K562 (cell line): ENCODE results near the gene ANO10. TPM values are rescaled to one million over a fixed set of nuclear protein-coding genes. Genes with fewer than 3 reads are reported as not detected.
A peak's percentile ranks its signal among the peaks of the same experiment; 100 is the strongest.

Experiments
- ATF2 ChIP-seq: sonication (generic); formaldehyde crosslinking; IDR thresholded peaks from 2 replicates; pipeline ENCODE4 v1.8.1; 2022; ENCODE audit warnings: missing genetic modification reagents
- BRD9 ChIP-seq: fragments of 450-650 bp; IDR thresholded peaks from 2 replicates; pipeline ENCODE4 v1.6.1; 2018; ENCODE audit warnings: low read depth; ENCODE audit not compliant: partially characterized antibody
- CBX2 ChIP-seq: fragments of 200-600 bp; sonication (generic); IDR thresholded peaks from one replicate; pipeline ENCODE4 v1.6.1; 2012; ENCODE audit warnings: mild to moderate bottlenecking, low read length, inconsistent platforms; ENCODE audit not compliant: insufficient read depth, poor library complexity, severe bottlenecking
- CCNT2 ChIP-seq: IDR thresholded peaks from 2 replicates; pipeline ENCODE4 v1.6.1; 2011; ENCODE audit warnings: borderline replicate concordance, low read depth, mild to moderate bottlenecking, moderate library complexity, mixed read lengths, low read length; ENCODE audit not compliant: insufficient read length; ENCODE audit errors: extremely low read depth
- CXXC5 ChIP-seq: fragments of 250-450 bp; sonication (Bioruptor Pico); IDR thresholded peaks from 2 replicates; pipeline ENCODE4 v1.8.0; 2022; ENCODE audit warnings: inconsistent platforms, mild to moderate bottlenecking, moderate library complexity
- ETV5 ChIP-seq: sonication (generic); formaldehyde crosslinking; IDR thresholded peaks from 2 replicates; pipeline ENCODE4 v1.4.0; 2020; ENCODE audit warnings: low read depth, mild to moderate bottlenecking, missing genetic modification reagents
- FOXM1 ChIP-seq, 2 experiments: fragments of 450-650 bp in 1 of 2; sonication (generic) in 1 of 2; formaldehyde crosslinking in 1 of 2; IDR thresholded peaks; 2 replicates each; pipeline versions ENCODE4 v1.6.1 to v1.9.0; 2017 to 2022; ENCODE audit warnings: low read depth in 2 of 2, mild to moderate bottlenecking in 2 of 2, missing genetic modification reagents in 1 of 2, moderate library complexity in 1 of 2
- HMGN3 ChIP-seq: IDR thresholded peaks from 2 replicates; pipeline ENCODE4 v1.6.1; 2011; ENCODE audit warnings: borderline replicate concordance, low read depth, mild to moderate bottlenecking, mixed read lengths, low read length; ENCODE audit not compliant: insufficient read length; ENCODE audit errors: extremely low read depth
- JUNB ChIP-seq: fragments of 450-650 bp; formaldehyde crosslinking; conservative IDR thresholded peaks from 2 replicates; pipeline ENCODE4 v1.4.0; 2020; ENCODE audit warnings: mild to moderate bottlenecking
- PYGO2 ChIP-seq: fragments of 450-650 bp; IDR thresholded peaks from 2 replicates; pipeline ENCODE4 v1.6.1; 2016; ENCODE audit warnings: mild to moderate bottlenecking, missing genetic modification characterization, moderate library complexity, missing compliant biosample characterization
- RHOXF2B ChIP-seq: fragments of 250-450 bp; sonication (Bioruptor Pico); conservative IDR thresholded peaks from 2 replicates; pipeline ENCODE4 v1.5.1; 2021
- SMAD2 ChIP-seq: fragments of 150-350 bp; IDR thresholded peaks from 2 replicates; pipeline ENCODE4 v1.6.1; 2014; ENCODE audit warnings: low read depth, mild to moderate bottlenecking, low read length
- YY1 ChIP-seq, 3 experiments: IDR thresholded peaks; 2 replicates each; pipeline ENCODE4 v1.6.1; 2011; ENCODE audit warnings: low read length in 2 of 3, mild to moderate bottlenecking in 2 of 3, moderate library complexity in 2 of 3, borderline replicate concordance in 1 of 3, control low read depth in 1 of 3, low read depth in 1 of 3; ENCODE audit not compliant: insufficient read depth in 3 of 3, insufficient replicate concordance in 2 of 3, control insufficient read depth in 1 of 3, insufficient read length in 1 of 3; ENCODE audit errors: extremely low read depth in 1 of 3
- ZBTB43 ChIP-seq: sonication (generic); formaldehyde crosslinking; IDR thresholded peaks from 2 replicates; pipeline ENCODE4 v1.8.0; 2023; ENCODE audit warnings: mild to moderate bottlenecking, missing genetic modification reagents
- ZNF444 ChIP-seq: fragments of 250-450 bp; sonication (Bioruptor Pico); IDR thresholded peaks from 2 replicates; pipeline ENCODE4 v1.4.0; 2020; ENCODE audit warnings: mild to moderate bottlenecking, moderate library complexity
- polyA plus RNA-seq, 8 experiments: library from polyadenylated mRNA; depleted of rRNA in 4 of 8; stranded (reverse) in 5 of 8; unstranded in 3 of 8; fragments of >200 nt; fragmentation: Nextera tagmentation in 2 of 8; fragmentation: Illumina TruSeq in 1 of 8; extraction: Ambion mirVana in 2 of 8; extraction: Trizol in 1 of 8; gene quantifications; 2 replicates each; pipeline versions ENCODE4 v1.2.1 to v1.2.3, GENCODE V29; 2011 to 2014; ENCODE audit warnings: inconsistent platforms in 1 of 8, missing spikeins in 1 of 8
- total RNA-seq, 7 experiments: library from RNA; depleted of rRNA in 6 of 7; stranded (reverse); fragments of >200 nt in 6 of 7; fragmentation: Illumina TruSeq in 2 of 7; extraction: Trizol in 2 of 7; gene quantifications; 2 replicates each; pipeline versions ENCODE4 v1.2.1 to v1.2.3, GENCODE V29; 2011 to 2021; ENCODE audit warnings: low replicate concordance in 1 of 7
- TF ChIP-seq, protein P1 (sequence below), 2 experiments: fragments of 450-650 bp; conservative IDR thresholded peaks; 2 replicates each; pipeline ENCODE4 v1.6.1; 2017; ENCODE audit warnings: mild to moderate bottlenecking in 2 of 2, moderate library complexity in 2 of 2
- TF ChIP-seq, protein P2 (sequence below): fragments of 250-450 bp; sonication (Bioruptor Pico); IDR thresholded peaks from 2 replicates; pipeline ENCODE4 v1.5.1; 2021; ENCODE audit warnings: mild to moderate bottlenecking
- TF ChIP-seq, protein P3 (sequence below): fragments of 250-450 bp; sonication (Bioruptor Pico); IDR thresholded peaks from 2 replicates; pipeline ENCODE4 v1.8.0; 2021; ENCODE audit warnings: borderline replicate concordance, mild to moderate bottlenecking, moderate library complexity; ENCODE audit not compliant: poor library complexity, severe bottlenecking

The ANO10 gene
- total and polyA plus RNA-seq, 9 of the 15 experiments (the other 6 are each of a cell fraction or from before 2014, with no cell fraction given): 6.4 to 46.0 (median 32.3) TPM

DNA sequence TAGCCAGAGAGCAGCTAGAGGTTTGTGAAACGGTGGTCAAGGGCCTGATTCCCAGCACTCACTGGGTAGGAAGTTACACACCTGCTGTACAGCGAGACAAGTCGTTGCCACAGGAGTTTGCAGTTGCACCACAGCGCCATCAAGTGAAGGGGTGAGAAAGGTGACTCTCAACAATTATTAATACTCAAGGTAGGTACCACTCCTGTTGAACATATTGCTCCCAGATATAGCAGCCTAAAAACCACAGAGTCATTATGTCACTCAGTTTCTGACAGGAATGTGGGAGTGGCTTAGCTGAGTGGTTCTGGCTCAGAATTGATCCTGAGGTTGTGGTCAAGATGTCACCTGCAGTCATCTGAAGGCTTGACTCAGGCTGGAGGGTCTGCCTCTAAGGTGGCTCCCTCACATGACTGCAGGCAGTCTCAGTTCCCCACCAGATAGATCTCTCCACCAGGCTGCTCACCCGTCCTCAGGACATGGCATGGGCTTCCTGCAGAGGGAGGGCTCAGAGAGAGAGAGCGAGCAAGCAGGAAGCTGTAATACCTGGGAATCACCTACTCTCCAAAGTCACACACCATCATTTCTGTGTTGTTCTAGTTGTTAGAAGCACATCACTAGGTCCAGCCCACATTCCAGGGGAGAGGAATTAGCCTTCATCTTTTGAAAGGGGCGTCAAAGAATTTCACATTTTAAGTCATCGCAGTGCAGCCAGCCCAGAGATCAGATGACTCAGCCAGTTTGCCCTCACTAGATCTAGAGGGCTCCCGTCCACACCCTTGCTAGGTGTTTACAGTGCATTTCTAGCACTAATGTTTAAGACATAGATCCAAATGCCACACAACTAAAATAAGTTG lies 17.0 kb upstream of the ANO10 start (continued):
- TF ChIP-seq, protein P1, sequence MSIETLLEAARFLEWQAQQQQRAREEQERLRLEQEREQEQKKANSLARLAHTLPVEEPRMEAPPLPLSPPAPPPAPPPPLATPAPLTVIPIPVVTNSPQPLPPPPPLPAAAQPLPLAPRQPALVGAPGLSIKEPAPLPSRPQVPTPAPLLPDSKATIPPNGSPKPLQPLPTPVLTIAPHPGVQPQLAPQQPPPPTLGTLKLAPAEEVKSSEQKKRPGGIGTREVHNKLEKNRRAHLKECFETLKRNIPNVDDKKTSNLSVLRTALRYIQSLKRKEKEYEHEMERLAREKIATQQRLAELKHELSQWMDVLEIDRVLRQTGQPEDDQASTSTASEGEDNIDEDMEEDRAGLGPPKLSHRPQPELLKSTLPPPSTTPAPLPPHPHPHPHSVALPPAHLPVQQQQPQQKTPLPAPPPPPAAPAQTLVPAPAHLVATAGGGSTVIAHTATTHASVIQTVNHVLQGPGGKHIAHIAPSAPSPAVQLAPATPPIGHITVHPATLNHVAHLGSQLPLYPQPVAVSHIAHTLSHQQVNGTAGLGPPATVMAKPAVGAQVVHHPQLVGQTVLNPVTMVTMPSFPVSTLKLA (conservative IDR thresholded peaks at IDR 0.05): peak in 1 of 2 experiments; percentile 14; a peak in 1 of 4 replicates
- TF ChIP-seq RHOXF2B (CRISPR knock-in tag): no peak
- TF ChIP-seq CXXC5: peak; percentile 43
- TF ChIP-seq YY1 (IDR thresholded peaks at IDR 0.05; ENCODE audit: borderline replicate concordance in 1 of 3, control insufficient read depth in 1 of 3, extremely low read depth in 1 of 3, insufficient read depth in 3 of 3, insufficient read length in 1 of 3, insufficient replicate concordance in 2 of 3, low read depth in 1 of 3, low read length in 2 of 3): no peak
- TF ChIP-seq, protein P2, sequence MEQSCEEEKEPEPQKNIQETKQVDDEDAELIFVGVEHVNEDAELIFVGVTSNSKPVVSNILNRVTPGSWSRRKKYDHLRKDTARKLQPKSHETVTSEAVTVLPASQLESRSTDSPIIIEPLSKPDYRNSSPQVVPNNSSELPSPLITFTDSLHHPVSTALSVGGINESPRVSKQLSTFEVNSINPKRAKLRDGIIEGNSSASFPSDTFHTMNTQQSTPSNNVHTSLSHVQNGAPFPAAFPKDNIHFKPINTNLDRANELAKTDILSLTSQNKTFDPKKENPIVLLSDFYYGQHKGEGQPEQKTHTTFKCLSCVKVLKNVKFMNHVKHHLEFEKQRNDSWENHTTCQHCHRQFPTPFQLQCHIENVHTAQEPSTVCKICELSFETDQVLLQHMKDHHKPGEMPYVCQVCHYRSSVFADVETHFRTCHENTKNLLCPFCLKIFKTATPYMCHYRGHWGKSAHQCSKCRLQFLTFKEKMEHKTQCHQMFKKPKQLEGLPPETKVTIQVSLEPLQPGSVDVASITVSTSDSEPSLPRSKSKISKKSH: no peak
- TF ChIP-seq ZBTB43 (CRISPR knock-in tag): no peak
- TF ChIP-seq CBX2: no peak
- TF ChIP-seq, protein P3, sequence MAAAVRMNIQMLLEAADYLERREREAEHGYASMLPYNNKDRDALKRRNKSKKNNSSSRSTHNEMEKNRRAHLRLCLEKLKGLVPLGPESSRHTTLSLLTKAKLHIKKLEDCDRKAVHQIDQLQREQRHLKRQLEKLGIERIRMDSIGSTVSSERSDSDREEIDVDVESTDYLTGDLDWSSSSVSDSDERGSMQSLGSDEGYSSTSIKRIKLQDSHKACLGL (CRISPR knock-in tag): no peak
- no peak for TF ChIP-seq ZNF444 (CRISPR knock-in tag)
- TF ChIP-seq ETV5 (CRISPR knock-in tag): no peak; the same call in 1 of the 2 replicates
- no peak for TF ChIP-seq SMAD2
- no peak for TF ChIP-seq ATF2 (CRISPR knock-in tag)
- TF ChIP-seq PYGO2: no peak
- TF ChIP-seq JUNB (CRISPR knock-in tag): no peak
- no peak for TF ChIP-seq HMGN3
- TF ChIP-seq FOXM1 (IDR thresholded peaks at IDR 0.05; ENCODE audit: low read depth): 0 out of 2 replicates have a peak, but pooled peaks have one; percentile 26
- no peak for TF ChIP-seq FOXM1 (CRISPR knock-in tag; IDR thresholded peaks at IDR 0.05; ENCODE audit: low read depth)
- TF ChIP-seq BRD9: no peak
- TF ChIP-seq CCNT2: no peak
